ENCODE results near the gene DUSP6.

Gene DUSP6

GRCh38 chr12:89390802-89391673 lies 38.7 kb upstream of the DUSP6 start:
- no peaks in the 10 kb centered on the region for H3K9me3 ChIP-seq (ENCODE audit: low read depth, low read length)
- peak overlapping the region; percentile 48; the same call in 1 of the 2 replicates for H3K27ac ChIP-seq
- no peak for TF ChIP-seq FOXP2 (optimal IDR thresholded peaks at IDR 0.05; ENCODE audit: control extremely low read depth, extremely low read length, insufficient read depth)
- DNase-seq (ENCODE audit: low read depth, low spot score), result no peak
- no peaks in the 10 kb centered on the region for H3K36me3 ChIP-seq (ENCODE audit: insufficient read depth, low read length)
- H3K4me3 ChIP-seq, result peak overlapping the region; percentile 51
- no peak overlapping the region for H3K9ac ChIP-seq (ENCODE audit: insufficient read length)

GRCh38 chr12:89389755-89390661 lies 37.7 kb upstream of the DUSP6 start:
- TF ChIP-seq EZH2 (IDR thresholded peaks at IDR 0.05) (no peak), POLR2AphosphoS5 (IDR thresholded peaks at IDR 0.05; ENCODE audit: borderline replicate concordance, low read depth, low read length) (peak; percentile 69; the same call in 1 of the 2 replicates), FOXP2 (optimal IDR thresholded peaks at IDR 0.05; ENCODE audit: control extremely low read depth, extremely low read length, insufficient read depth) (no peak)
- peak; percentile 90 for DNase-seq (ENCODE audit: low read depth, low spot score)
- Histone ChIP-seq H3K4me3 (peak overlapping the region; percentile 51), H3K27ac (peak overlapping the region; percentile 48), H3K36me3 (ENCODE audit: insufficient read depth, low read length) (no peaks in the 10 kb centered on the region), H3K9ac (ENCODE audit: insufficient read length) (no peak overlapping the region), H3K9me3 (ENCODE audit: low read depth, low read length) (no peaks in the 10 kb centered on the region)

- no peak overlapping the region for H3K4me3 ChIP-seq
- no peak for DNase-seq (ENCODE audit: low read depth, low spot score)
- H3K9ac ChIP-seq (ENCODE audit: insufficient read length), result no peak overlapping the region
- H3K27ac ChIP-seq, result no peak overlapping the region
- no peaks in the 10 kb centered on the region for H3K9me3 ChIP-seq (ENCODE audit: low read depth, low read length)
- no peaks in the 10 kb centered on the region for H3K36me3 ChIP-seq (ENCODE audit: insufficient read depth, low read length)
- TF ChIP-seq EZH2 (IDR thresholded peaks at IDR 0.05), result no peak
- no peak for TF ChIP-seq FOXP2 (optimal IDR thresholded peaks at IDR 0.05; ENCODE audit: control extremely low read depth, extremely low read length, insufficient read depth)
- no peak for TF ChIP-seq POLR2AphosphoS5 (IDR thresholded peaks at IDR 0.05; ENCODE audit: borderline replicate concordance, low read depth, low read length)
Observed at GRCh38 chr12:89386138-89386537, 33.8 kb upstream of the DUSP6 start.

GRCh38 chr12:89384807-89385206 lies 32.5 kb upstream of the DUSP6 start:
- H3K9ac ChIP-seq (ENCODE audit: insufficient read length), result peak overlapping the region; percentile 51
- H3K4me3 ChIP-seq, result peak overlapping the region; percentile 60
- TF ChIP-seq FOXP2 (optimal IDR thresholded peaks at IDR 0.05; ENCODE audit: control extremely low read depth, extremely low read length, insufficient read depth) (no peak), EZH2 (IDR thresholded peaks at IDR 0.05) (no peak), POLR2AphosphoS5 (IDR thresholded peaks at IDR 0.05; ENCODE audit: borderline replicate concordance, low read depth, low read length) (no peak)
- peak overlapping the region; percentile 82 for H3K27ac ChIP-seq
- H3K36me3 ChIP-seq (ENCODE audit: insufficient read depth, low read length), result no peaks in the 10 kb centered on the region
- no peak for DNase-seq (ENCODE audit: low read depth, low spot score)
- no peaks in the 10 kb centered on the region for H3K9me3 ChIP-seq (ENCODE audit: low read depth, low read length)

DNA sequence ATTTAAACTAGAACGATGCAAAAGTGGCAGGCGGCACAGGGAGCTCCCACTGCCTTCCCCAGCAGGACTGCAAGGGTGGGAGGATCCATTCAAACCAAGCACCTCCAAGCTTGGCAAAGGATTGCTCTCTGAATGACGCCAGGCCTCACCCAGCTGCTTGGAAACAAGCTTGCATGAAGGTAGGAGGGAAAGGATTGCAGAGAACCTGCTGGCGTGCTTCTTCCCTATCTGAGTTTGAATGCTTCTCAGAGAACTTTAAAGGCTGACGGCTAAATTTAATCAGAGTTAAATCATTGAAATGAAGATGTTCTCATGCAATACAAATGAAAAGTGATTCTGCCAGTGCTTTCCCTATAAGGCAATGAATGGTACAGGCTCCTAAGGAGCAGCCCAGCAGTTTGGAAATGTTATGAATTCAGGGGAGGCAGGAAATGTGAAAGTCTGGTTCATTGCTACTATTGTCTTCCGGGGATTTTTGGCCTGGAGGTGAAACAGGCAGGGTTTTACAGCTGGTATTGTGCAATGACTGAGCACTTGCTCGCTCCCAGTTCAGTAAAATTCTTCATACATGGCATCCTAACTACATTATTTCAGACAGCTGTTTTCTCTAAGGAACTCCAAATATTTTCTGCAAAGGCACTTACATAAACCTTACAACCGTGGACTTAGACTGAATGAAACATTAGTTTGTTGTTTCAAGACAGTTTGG lies 31.9 kb upstream of the DUSP6 start:
- Histone ChIP-seq H3K27ac (peak overlapping the region; percentile 82), H3K4me3 (peak overlapping the region; percentile 60), H3K9ac (ENCODE audit: insufficient read length) (peak overlapping the region; percentile 51), H3K9me3 (ENCODE audit: low read depth, low read length) (no peaks in the 10 kb centered on the region), H3K36me3 (ENCODE audit: insufficient read depth, low read length) (no peaks in the 10 kb centered on the region)
- TF ChIP-seq EZH2 (IDR thresholded peaks at IDR 0.05), result no peak
- TF ChIP-seq POLR2AphosphoS5 (IDR thresholded peaks at IDR 0.05; ENCODE audit: borderline replicate concordance, low read depth, low read length), result peak; percentile 67; the same call in 1 of the 2 replicates
- no peak for TF ChIP-seq FOXP2 (optimal IDR thresholded peaks at IDR 0.05; ENCODE audit: control extremely low read depth, extremely low read length, insufficient read depth)
- peak; percentile 93 for DNase-seq (ENCODE audit: low read depth, low spot score)

GRCh38 chr12:89383235-89384049 lies 31.1 kb upstream of the DUSP6 start:
- no peak for DNase-seq (ENCODE audit: low read depth, low spot score)
- peak overlapping the region; percentile 12 for H3K9ac ChIP-seq (ENCODE audit: insufficient read length)
- H3K4me3 ChIP-seq, result peak overlapping the region; percentile 60
- H3K36me3 ChIP-seq (ENCODE audit: insufficient read depth, low read length), result no peaks in the 10 kb centered on the region
- TF ChIP-seq FOXP2 (optimal IDR thresholded peaks at IDR 0.05; ENCODE audit: control extremely low read depth, extremely low read length, insufficient read depth) (no peak), POLR2AphosphoS5 (IDR thresholded peaks at IDR 0.05; ENCODE audit: borderline replicate concordance, low read depth, low read length) (no peak), EZH2 (IDR thresholded peaks at IDR 0.05) (no peak)
- no peaks in the 10 kb centered on the region for H3K9me3 ChIP-seq (ENCODE audit: low read depth, low read length)
- H3K27ac ChIP-seq, result peak overlapping the region; percentile 82

DNA sequence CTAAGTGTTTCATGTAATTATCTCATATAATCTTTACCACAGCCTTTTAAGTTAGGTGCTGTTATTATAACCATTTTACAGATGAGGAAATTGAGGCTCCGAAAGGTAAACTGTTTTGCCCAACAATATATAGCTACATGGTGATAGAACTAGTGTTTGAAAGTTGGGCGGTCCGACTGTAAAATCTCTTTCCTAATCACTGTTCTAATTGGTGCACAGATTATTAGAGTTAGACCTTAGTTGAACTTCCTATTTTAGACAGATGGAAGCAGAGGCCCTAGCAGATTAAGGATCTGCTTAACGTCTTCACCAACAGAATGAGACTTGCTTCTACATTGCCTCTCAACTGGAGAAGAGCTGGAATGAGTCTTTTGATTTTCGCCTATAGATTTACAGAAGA lies 30.0 kb upstream of the DUSP6 start:
- Histone ChIP-seq H3K36me3 (ENCODE audit: insufficient read depth, low read length) (no peaks in the 10 kb centered on the region), H3K27ac (no peak overlapping the region), H3K4me3 (no peak overlapping the region), H3K9ac (ENCODE audit: insufficient read length) (no peak overlapping the region), H3K9me3 (ENCODE audit: low read depth, low read length) (no peaks in the 10 kb centered on the region)
- TF ChIP-seq EZH2 (IDR thresholded peaks at IDR 0.05) (no peak), FOXP2 (optimal IDR thresholded peaks at IDR 0.05; ENCODE audit: control extremely low read depth, extremely low read length, insufficient read depth) (no peak), POLR2AphosphoS5 (IDR thresholded peaks at IDR 0.05; ENCODE audit: borderline replicate concordance, low read depth, low read length) (no peak)
- no peak for DNase-seq (ENCODE audit: low read depth, low spot score)

All from SK-N-MC (cell line).